HEK293 (cell line): ENCODE results near the gene F10.

Experiments used
- CTCF ChIP-seq: fragments of 450-650 bp; formaldehyde crosslinking; IDR thresholded peaks from 2 replicates; pipeline ENCODE4 v1.5.1; 2016; ENCODE audit warnings: missing biosample characterization, missing genetic modification characterization
- ZNF561 ChIP-seq: fragments of 450-650 bp; IDR thresholded peaks from 2 replicates; pipeline ENCODE4 v1.5.1; 2018; ENCODE audit warnings: missing biosample characterization, missing genetic modification characterization, borderline replicate concordance
- ZNF664 ChIP-seq: fragments of 450-650 bp; formaldehyde crosslinking; IDR thresholded peaks from 2 replicates; pipeline ENCODE4 v1.5.1; 2016; ENCODE audit warnings: missing biosample characterization, missing genetic modification characterization
- TF ChIP-seq, protein P1 (sequence below): fragments of 450-650 bp; formaldehyde crosslinking; IDR thresholded peaks from 2 replicates; pipeline ENCODE4 v1.5.1; 2016; ENCODE audit warnings: missing biosample characterization, missing genetic modification characterization

GRCh38 chr13:113095146-113096051 is 27.2 kb upstream of the F10 start:
- TF ChIP-seq, protein P1, sequence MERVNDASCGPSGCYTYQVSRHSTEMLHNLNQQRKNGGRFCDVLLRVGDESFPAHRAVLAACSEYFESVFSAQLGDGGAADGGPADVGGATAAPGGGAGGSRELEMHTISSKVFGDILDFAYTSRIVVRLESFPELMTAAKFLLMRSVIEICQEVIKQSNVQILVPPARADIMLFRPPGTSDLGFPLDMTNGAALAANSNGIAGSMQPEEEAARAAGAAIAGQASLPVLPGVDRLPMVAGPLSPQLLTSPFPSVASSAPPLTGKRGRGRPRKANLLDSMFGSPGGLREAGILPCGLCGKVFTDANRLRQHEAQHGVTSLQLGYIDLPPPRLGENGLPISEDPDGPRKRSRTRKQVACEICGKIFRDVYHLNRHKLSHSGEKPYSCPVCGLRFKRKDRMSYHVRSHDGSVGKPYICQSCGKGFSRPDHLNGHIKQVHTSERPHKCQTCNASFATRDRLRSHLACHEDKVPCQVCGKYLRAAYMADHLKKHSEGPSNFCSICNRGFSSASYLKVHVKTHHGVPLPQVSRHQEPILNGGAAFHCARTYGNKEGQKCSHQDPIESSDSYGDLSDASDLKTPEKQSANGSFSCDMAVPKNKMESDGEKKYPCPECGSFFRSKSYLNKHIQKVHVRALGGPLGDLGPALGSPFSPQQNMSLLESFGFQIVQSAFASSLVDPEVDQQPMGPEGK = no peak
- no peak for TF ChIP-seq ZNF664 (tag by site-specific recombination)
- no peak for TF ChIP-seq CTCF (tag by site-specific recombination)
- TF ChIP-seq ZNF561 (tag by site-specific recombination) = no peak
